HepG2 (cell line): ENCODE results near the gene ZNF568. TPM values are rescaled to one million over a fixed set of nuclear protein-coding genes. Genes with fewer than 3 reads are reported as not detected.

Experiments used
- BATF2 ChIP-seq: sonication (generic); formaldehyde crosslinking; IDR thresholded peaks from 2 replicates; pipeline ENCODE4 v1.8.0; 2022; ENCODE audit warnings: mild to moderate bottlenecking, missing genetic modification reagents, moderate library complexity
- CENPX ChIP-seq: sonication (generic); formaldehyde crosslinking; IDR thresholded peaks from 2 replicates; pipeline ENCODE4 v1.9.0; 2021; ENCODE audit warnings: mild to moderate bottlenecking, missing genetic modification reagents, moderate library complexity
- CTCF ChIP-seq: sonication (generic); formaldehyde crosslinking; IDR thresholded peaks from 2 replicates; pipeline ENCODE4 v1.5.0; 2020; ENCODE audit warnings: mild to moderate bottlenecking, missing genetic modification reagents, moderate library complexity
- EZH2 ChIP-seq: conservative IDR thresholded peaks from 2 replicates; pipeline ENCODE4 v1.6.1; 2012; ENCODE audit warnings: mild to moderate bottlenecking, low read depth, low read length, moderate library complexity
- FOXK1 ChIP-seq: sonication (generic); formaldehyde crosslinking; IDR thresholded peaks from 2 replicates; pipeline ENCODE4 v1.4.0; 2020; ENCODE audit warnings: low read depth, missing genetic modification reagents, borderline replicate concordance
- GABPB1 ChIP-seq: IDR thresholded peaks from 2 replicates; pipeline ENCODE4 v1.6.1; 2016; ENCODE audit warnings: mild to moderate bottlenecking, missing genetic modification reagents, moderate library complexity, missing compliant biosample characterization
- GRHL1 ChIP-seq: sonication (generic); formaldehyde crosslinking; conservative IDR thresholded peaks from 2 replicates; pipeline ENCODE4 v1.8.0; 2022; ENCODE audit warnings: missing genetic modification reagents
- LBX2 ChIP-seq: sonication (generic); formaldehyde crosslinking; IDR thresholded peaks from 2 replicates; pipeline ENCODE4 v1.5.0; 2020; ENCODE audit warnings: missing genetic modification reagents, mild to moderate bottlenecking, borderline replicate concordance
- NBN ChIP-seq: fragments of 450-650 bp; conservative IDR thresholded peaks from 2 replicates; pipeline ENCODE4 v1.6.1; 2017
- NFE2 ChIP-seq: sonication (generic); formaldehyde crosslinking; IDR thresholded peaks from 2 replicates; pipeline ENCODE4 v1.4.0; 2020; ENCODE audit warnings: missing genetic modification reagents
- NFYC ChIP-seq: IDR thresholded peaks from 2 replicates; pipeline ENCODE4 v1.6.1; 2016; ENCODE audit warnings: missing genetic modification reagents, missing compliant biosample characterization
- SIN3B ChIP-seq: fragments of 150-350 bp; IDR thresholded peaks from 2 replicates; pipeline ENCODE4 v1.6.1; 2014; ENCODE audit warnings: low read length
- SPEN ChIP-seq: sonication (generic); formaldehyde crosslinking; IDR thresholded peaks from 2 replicates; pipeline ENCODE4 v1.5.1; 2020; ENCODE audit warnings: low read depth, mild to moderate bottlenecking, missing genetic modification reagents
- THAP11 ChIP-seq: IDR thresholded peaks from 2 replicates; pipeline ENCODE4 v1.6.1; 2016; ENCODE audit warnings: missing biosample characterization, missing genetic modification reagents
- ZBTB7A ChIP-seq: sonication (generic); formaldehyde crosslinking; IDR thresholded peaks from 2 replicates; pipeline ENCODE4 v1.8.0; 2022; ENCODE audit warnings: mild to moderate bottlenecking, missing genetic modification reagents
- ZFP90 ChIP-seq: sonication (generic); formaldehyde crosslinking; IDR thresholded peaks from 2 replicates; pipeline ENCODE4 v1.8.0; 2022; ENCODE audit warnings: missing genetic modification reagents, mild to moderate bottlenecking, inconsistent platforms, borderline replicate concordance
- ZGPAT ChIP-seq: IDR thresholded peaks from 2 replicates; pipeline ENCODE4 v1.6.1; 2016; ENCODE audit warnings: mild to moderate bottlenecking
- ZMYM4 ChIP-seq: sonication (generic); formaldehyde crosslinking; IDR thresholded peaks from 2 replicates; pipeline ENCODE4 v1.8.1; 2023; ENCODE audit warnings: mild to moderate bottlenecking, missing genetic modification reagents
- ZNF180 ChIP-seq: sonication (generic); formaldehyde crosslinking; IDR thresholded peaks from 2 replicates; pipeline ENCODE4 v1.4.0; 2020; ENCODE audit warnings: low read depth, missing genetic modification reagents, borderline replicate concordance
- ZNF619 ChIP-seq: sonication (generic); formaldehyde crosslinking; IDR thresholded peaks from 2 replicates; pipeline ENCODE4 v1.4.0; 2020; ENCODE audit warnings: mild to moderate bottlenecking, missing genetic modification reagents
- ZNF784 ChIP-seq: sonication (generic); formaldehyde crosslinking; IDR thresholded peaks from 2 replicates; pipeline ENCODE4 v1.5.1; 2020; ENCODE audit warnings: missing genetic modification reagents, mild to moderate bottlenecking, borderline replicate concordance
- ZNF790 ChIP-seq: sonication (generic); formaldehyde crosslinking; IDR thresholded peaks from 2 replicates; pipeline ENCODE4 v1.8.0; 2022; ENCODE audit warnings: missing genetic modification reagents, mild to moderate bottlenecking, borderline replicate concordance
- ZNF878 ChIP-seq: sonication (generic); formaldehyde crosslinking; IDR thresholded peaks from 2 replicates; pipeline ENCODE4 v1.8.1; 2023; ENCODE audit warnings: mild to moderate bottlenecking, missing genetic modification reagents, moderate library complexity
- polyA plus RNA-seq, 8 experiments: library from polyadenylated mRNA; depleted of rRNA in 3 of 8; stranded (reverse) in 7 of 8; unstranded in 1 of 8; fragments of >200 nt; fragmentation: Illumina TruSeq in 4 of 8; extraction: Trizol in 4 of 8; gene quantifications; 2 replicates each; pipeline versions ENCODE4 v1.2.1 to v1.2.3, GENCODE V29; 2011 to 2016; ENCODE audit warnings: low read depth in 4 of 8, missing spikeins in 1 of 8, mixed read lengths in 1 of 8; ENCODE audit not compliant: insufficient read depth in 1 of 8
- total RNA-seq, 5 experiments: library from RNA; depleted of rRNA; stranded (reverse); fragments of >200 nt; fragmentation: Illumina TruSeq; extraction: Trizol; gene quantifications; 2 replicates each; pipeline ENCODE4 v1.2.3, GENCODE V29; 2016; ENCODE audit warnings: low read depth in 1 of 5

The ZNF568 gene
- total and polyA plus RNA-seq, 2 of the 13 experiments (the other 11 are each of a cell fraction or from before 2014, with no cell fraction given), result 0.15 to 1.00 TPM

- TF ChIP-seq CTCF (CRISPR knock-in tag) (peak; percentile 76), THAP11 (peak; percentile 95), ZNF784 (CRISPR knock-in tag) (no peak), NBN (no peak), GABPB1 (CRISPR knock-in tag) (peak; percentile 96), ZGPAT (CRISPR knock-in tag) (0 out of 2 replicates have a peak, but pooled peaks have one; percentile 17), SPEN (peak; percentile 18; the same call in 1 of the 2 replicates), SIN3B (no peak), GRHL1 (CRISPR knock-in tag) (no peak), EZH2 (no peak), ZNF878 (CRISPR knock-in tag) (no peak), FOXK1 (CRISPR knock-in tag) (no peak), CENPX (CRISPR knock-in tag) (no peak), ZNF790 (CRISPR knock-in tag) (no peak), ZFP90 (0 out of 2 replicates have a peak, but pooled peaks have one; percentile 37), ZBTB7A (CRISPR knock-in tag) (no peak), NFYC (no peak), LBX2 (CRISPR knock-in tag) (no peak), ZNF180 (CRISPR knock-in tag) (no peak), BATF2 (CRISPR knock-in tag) (no peak), ZMYM4 (CRISPR knock-in tag) (peak; percentile 78; the same call in 1 of the 2 replicates), NFE2 (CRISPR knock-in tag) (no peak), ZNF619 (CRISPR knock-in tag) (no peak)
These were observed at the start of gene ZNF568, which contains the start of gene ZNF829 (continued) for GRCh38 chr19:36915992-36916830.
